Posterior vena cava (tissue), 2 donors: ENCODE measurements around the gene ELP5. TPM values are rescaled to one million over a fixed set of nuclear protein-coding genes. Genes with fewer than 3 reads are reported as not detected.
"Not testable (repeated sequence)": the region's sequence is repeated elsewhere in the genome, so short reads cannot be mapped to it uniquely, and the experiment has no call there.

ENCODE experiments used
- DNase-seq: peaks from one replicate; pipeline ENCODE4 v3.0.0-alpha.2; 2020; ENCODE audit warnings: low spot score
- intact Hi-C, 2 donors: fragments of 100-400 bp; cut with DNase I; formaldehyde crosslinking; loops; one replicate each; pipeline versions ENCODE4 v1.14.1 to v1.14.2; 2022 to 2023
- total RNA-seq, 2 donors: library from RNA; stranded (reverse); fragmentation: NEBNext Ultra II Directional; extraction: Animal tissue kit (Norgen Biotek cat#: 25700); gene quantifications; one replicate each; pipeline ENCODE4 v1.2.1, GENCODE V29; 2021
- donor health status: DM: yes; HTN: yes; CAD: no.
- donor health status: DM: yes; HTN: yes; CAD: no.

ELP5 gene
- total RNA-seq, 2 donors from 2014 or later = 36.5 to 40.0 TPM

- intact Hi-C loops = loop anchor here in 1 of 2 donors (5.0 kb wide), 1 partner anchor 915 kb away; no protein-coding TSS in a partner anchor
- no peak for DNase-seq
These were observed 19.9 kb upstream of the ELP5 start for GRCh38 chr17:7232114-7232513.

- intact Hi-C loops = loop anchor here in 1 of 2 donors (5.0 kb wide), 1 partner anchor 914 kb away; no protein-coding TSS in a partner anchor
- DNase-seq = no peak
These were observed 18.3 kb upstream of the ELP5 start for GRCh38 chr17:7233701-7234082.

GRCh38 chr17:7234083-7234951 is 17.7 kb upstream of the ELP5 start, which contains the start of gene DVL2:
TSS of gene DVL2 (minus strand) at chr17:7234517. CDS start at chr17:7234262, 255 bp downstream.
- intact Hi-C loops = loop anchor here in 1 of 2 donors (5.0 kb wide), 1 partner anchor 913 kb away; no protein-coding TSS in a partner anchor
- DNase-seq = peak; percentile 98

GRCh38 chr17:7235693-7236665 is 16.0 kb upstream of the ELP5 start:
- intact Hi-C loops = no loop called here
- no peak for DNase-seq

- no peak for DNase-seq
- intact Hi-C loops = no loop called here
These were observed 15.2 kb upstream of the ELP5 start for GRCh38 chr17:7236808-7237207.

GRCh38 chr17:7237266-7237760 is 14.7 kb upstream of the ELP5 start:
- intact Hi-C loops = no loop called here
- no peak for DNase-seq

- intact Hi-C loops = no loop called here
- peak; percentile 94 for DNase-seq
These were observed 14.1 kb upstream of the ELP5 start for GRCh38 chr17:7237761-7238419.

GRCh38 chr17:7238420-7239090 is 13.5 kb upstream of the ELP5 start:
- intact Hi-C loops = no loop called here

GRCh38 chr17:7239091-7240027 is 12.7 kb upstream of the ELP5 start, which contains the start of gene PHF23:
TSS of gene PHF23 (minus strand) at chr17:7239457. CDS start at chr17:7239279, 178 bp downstream.
- intact Hi-C loops = no loop called here
- DNase-seq = peak; percentile 100

More at GRCh38 chr17:7238420-7239090, 13.5 kb upstream of the ELP5 start:
- no peak for DNase-seq

- no peak for DNase-seq
- intact Hi-C loops = no loop called here
These were observed 11.6 kb upstream of the ELP5 start for GRCh38 chr17:7240375-7240774.

- intact Hi-C loops = no loop called here
These were observed 10.8 kb upstream of the ELP5 start for GRCh38 chr17:7241090-7241733.

GRCh38 chr17:7241783-7242716 is 10.0 kb upstream of the ELP5 start, which contains the start of gene GABARAP:
TSS of gene GABARAP (minus strand) at chr17:7242449. CDS start at chr17:7242330, 119 bp downstream.
- intact Hi-C loops = no loop called here
- DNase-seq = peak; percentile 99

More at GRCh38 chr17:7241090-7241733, 10.8 kb upstream of the ELP5 start:
- DNase-seq = no peak

- peak; percentile 99 for DNase-seq
- intact Hi-C loops = no loop called here
These were observed 9.1 kb upstream of the ELP5 start for GRCh38 chr17:7242717-7243452.

- intact Hi-C loops = no loop called here
- DNase-seq = no peak
These were observed 8.6 kb upstream of the ELP5 start for GRCh38 chr17:7243453-7243729.

GRCh38 chr17:7243838-7244237 is 8.2 kb upstream of the ELP5 start:
- DNase-seq, intact Hi-C loops: not testable (repeated sequence)
